ENCODE measurements around the gene ABCB10.

- no peak for TF ChIP-seq SUZ12 (IDR thresholded peaks at IDR 0.05)
- no peak for TF ChIP-seq FOXM1 (IDR thresholded peaks at IDR 0.05; ENCODE audit: borderline replicate concordance)
- TF ChIP-seq FOXK2 (IDR thresholded peaks at IDR 0.05) = no peak
- TF ChIP-seq SP1 (IDR thresholded peaks at IDR 0.05) = no peak
- no peak for TF ChIP-seq HDGF (IDR thresholded peaks at IDR 0.05; ENCODE audit: borderline replicate concordance)
- TF ChIP-seq TARDBP (IDR thresholded peaks at IDR 0.05) = no peak
- TF ChIP-seq LEF1 (IDR thresholded peaks at IDR 0.05; ENCODE audit: borderline replicate concordance) = no peak
- no peak for TF ChIP-seq L3MBTL2 (conservative IDR thresholded peaks at IDR 0.05)
- TF ChIP-seq FOXA1 (IDR thresholded peaks at IDR 0.05) = no peak
- no peak for TF ChIP-seq BHLHE40 (IDR thresholded peaks at IDR 0.05; ENCODE audit: borderline replicate concordance)
- no peak for TF ChIP-seq PKNOX1 (IDR thresholded peaks at IDR 0.05)
- no peak for TF ChIP-seq ZNF384 (IDR thresholded peaks at IDR 0.05)
- TF ChIP-seq ARNT (IDR thresholded peaks at IDR 0.05) = no peak
- TF ChIP-seq NFRKB (IDR thresholded peaks at IDR 0.05) = no peak
Measured at GRCh38 chr1:229470406-229471043, 88.0 kb downstream of the ABCB10 start.
